ENCODE results near the gene FBXO10.

- TF ChIP-seq USF2 (CRISPR knock-in tag; IDR thresholded peaks at IDR 0.05) (no peak), CTCF (IDR thresholded peaks at IDR 0.05) (no peak), JUN (CRISPR knock-in tag; IDR thresholded peaks at IDR 0.05) (no peak), TCF7 (CRISPR knock-in tag; IDR thresholded peaks at IDR 0.05; ENCODE audit: low read depth) (no peak), SP1 (CRISPR knock-in tag; conservative IDR thresholded peaks at IDR 0.05) (no peak), NR2C2 (CRISPR knock-in tag; IDR thresholded peaks at IDR 0.05) (no peak), ATF2 (CRISPR knock-in tag; IDR thresholded peaks at IDR 0.05; ENCODE audit: borderline replicate concordance, low read depth) (no peak), STAT6 (CRISPR knock-in tag; conservative IDR thresholded peaks at IDR 0.05; ENCODE audit: low read depth) (no peak), MAX (CRISPR knock-in tag; IDR thresholded peaks at IDR 0.05) (no peak), ZNF423 (CRISPR knock-in tag; IDR thresholded peaks at IDR 0.05) (no peak), NR1H2 (CRISPR knock-in tag; IDR thresholded peaks at IDR 0.05) (no peak), NFE2L1 (CRISPR knock-in tag; IDR thresholded peaks at IDR 0.05) (no peak), ZNF317 (CRISPR knock-in tag; IDR thresholded peaks at IDR 0.05; ENCODE audit: borderline replicate concordance, low read depth) (no peak)
These were observed 24.7 kb downstream of the FBXO10 start for GRCh38 chr9:37551468-37551867.

Data from WTC11 (cell line).